HL-60 (cell line): ENCODE results near the gene MCF2L2.
A peak's percentile ranks its signal among the peaks of the same experiment; 100 is the strongest.

Experiments
- DNase-seq, 2 experiments: peaks; one replicate each; pipeline ENCODE4 v3.0.0-alpha.2; 2010 to 2020; ENCODE audit warnings: low read depth in 1 of 2, low spot score in 1 of 2
- H3K27ac ChIP-seq: fragments of 250-450 bp; sonication (Bioruptor Pico); replicated peaks from 2 replicates; pipeline ENCODE4 v1.5.1; 2020; ENCODE audit warnings: mild to moderate bottlenecking, moderate library complexity
- H3K27me3 ChIP-seq: fragments of 250-450 bp; sonication (Bioruptor Pico); 2 replicates; pipeline ENCODE4 v1.5.1; 2021; ENCODE audit warnings: mild to moderate bottlenecking, moderate library complexity; ENCODE audit not compliant: insufficient read depth, poor library complexity, severe bottlenecking
- H3K4me3 ChIP-seq: replicated peaks from 2 replicates; pipeline ENCODE4 v1.5.1; 2011; ENCODE audit warnings: mild to moderate bottlenecking, control low read depth, low read length; ENCODE audit not compliant: insufficient read depth
- GABPA ChIP-seq: IDR thresholded peaks from 2 replicates; pipeline ENCODE4 v1.6.1; 2012; ENCODE audit warnings: low read depth
- POLR2AphosphoS5 ChIP-seq: IDR thresholded peaks from 2 replicates; pipeline ENCODE4 v1.6.1; 2012; ENCODE audit warnings: low read depth
- SPI1 ChIP-seq: IDR thresholded peaks from 2 replicates; pipeline ENCODE4 v1.6.1; 2012; ENCODE audit warnings: low read depth, mild to moderate bottlenecking, borderline replicate concordance
- TF ChIP-seq, protein P1 (sequence below): IDR thresholded peaks from one replicate; pipeline ENCODE4 v1.5.1; 2011; ENCODE audit warnings: low read length, control low read depth, inconsistent platforms; ENCODE audit not compliant: insufficient read depth
- TF ChIP-seq, protein P2 (sequence below): IDR thresholded peaks from 2 replicates; pipeline ENCODE4 v1.6.1; 2012; ENCODE audit warnings: low read depth; ENCODE audit not compliant: insufficient replicate concordance

Gene MCF2L2

DNA sequence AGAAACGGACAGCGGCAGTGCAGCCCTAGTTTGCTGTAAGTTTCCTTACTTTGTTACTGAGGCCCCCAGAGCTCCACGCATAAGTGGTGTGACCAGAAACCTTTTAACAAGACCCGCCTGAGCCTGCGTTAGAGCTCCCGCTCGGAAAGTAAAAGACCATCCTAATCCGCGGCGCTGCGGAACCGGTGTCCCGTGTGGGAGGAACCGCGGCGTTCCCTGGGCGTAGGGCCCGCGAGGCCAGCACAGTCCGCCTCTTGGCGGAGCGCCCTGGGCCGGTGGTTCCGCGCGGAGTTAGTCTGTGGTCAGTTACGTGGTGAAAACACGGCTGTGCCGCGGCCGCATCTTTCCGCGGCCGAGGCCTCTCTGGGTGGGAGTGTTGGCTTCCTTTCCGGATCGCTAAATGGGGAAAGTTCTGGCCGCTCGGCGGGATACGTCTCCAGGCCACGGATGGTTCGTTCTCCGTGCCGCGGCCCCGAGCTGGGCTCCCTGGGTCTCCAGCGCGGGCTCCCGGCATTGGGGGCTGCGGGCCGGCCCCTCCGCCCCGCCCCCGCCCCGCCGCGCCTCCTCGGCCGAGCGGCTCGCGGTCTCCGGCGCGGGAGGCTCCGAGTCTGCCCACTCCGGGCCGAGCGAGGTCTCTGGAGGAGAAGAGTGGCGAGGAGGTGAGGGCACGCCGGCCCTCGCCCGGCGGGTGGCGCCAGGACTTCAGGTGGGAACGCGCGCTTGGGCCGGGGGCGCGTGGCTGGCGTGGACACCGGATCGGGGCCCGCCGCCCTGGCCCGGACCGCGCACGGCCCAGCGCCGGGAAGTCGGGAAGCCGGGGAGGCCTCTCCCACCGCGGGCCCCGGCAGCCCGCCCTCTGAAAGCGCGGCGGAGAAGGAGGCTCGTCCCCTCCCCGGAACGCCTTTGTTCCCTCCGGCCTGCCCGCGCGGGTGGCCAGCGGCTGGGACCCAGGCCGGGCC is 174.6 kb downstream of the MCF2L2 start:
- no peaks in the 10 kb centered on the region for H3K27me3 ChIP-seq
- peak overlapping the region; percentile 92 for H3K27ac ChIP-seq
- DNase-seq = peak in 1 of 2 experiments; percentile 52
- TF ChIP-seq SPI1 (peak; percentile 46; the same call in 1 of the 2 replicates), POLR2AphosphoS5 (peak; percentile 67; the same call in 1 of the 2 replicates), GABPA (no peak)
- TF ChIP-seq, protein P1, sequence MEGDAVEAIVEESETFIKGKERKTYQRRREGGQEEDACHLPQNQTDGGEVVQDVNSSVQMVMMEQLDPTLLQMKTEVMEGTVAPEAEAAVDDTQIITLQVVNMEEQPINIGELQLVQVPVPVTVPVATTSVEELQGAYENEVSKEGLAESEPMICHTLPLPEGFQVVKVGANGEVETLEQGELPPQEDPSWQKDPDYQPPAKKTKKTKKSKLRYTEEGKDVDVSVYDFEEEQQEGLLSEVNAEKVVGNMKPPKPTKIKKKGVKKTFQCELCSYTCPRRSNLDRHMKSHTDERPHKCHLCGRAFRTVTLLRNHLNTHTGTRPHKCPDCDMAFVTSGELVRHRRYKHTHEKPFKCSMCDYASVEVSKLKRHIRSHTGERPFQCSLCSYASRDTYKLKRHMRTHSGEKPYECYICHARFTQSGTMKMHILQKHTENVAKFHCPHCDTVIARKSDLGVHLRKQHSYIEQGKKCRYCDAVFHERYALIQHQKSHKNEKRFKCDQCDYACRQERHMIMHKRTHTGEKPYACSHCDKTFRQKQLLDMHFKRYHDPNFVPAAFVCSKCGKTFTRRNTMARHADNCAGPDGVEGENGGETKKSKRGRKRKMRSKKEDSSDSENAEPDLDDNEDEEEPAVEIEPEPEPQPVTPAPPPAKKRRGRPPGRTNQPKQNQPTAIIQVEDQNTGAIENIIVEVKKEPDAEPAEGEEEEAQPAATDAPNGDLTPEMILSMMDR = no peak
- TF ChIP-seq, protein P2, sequence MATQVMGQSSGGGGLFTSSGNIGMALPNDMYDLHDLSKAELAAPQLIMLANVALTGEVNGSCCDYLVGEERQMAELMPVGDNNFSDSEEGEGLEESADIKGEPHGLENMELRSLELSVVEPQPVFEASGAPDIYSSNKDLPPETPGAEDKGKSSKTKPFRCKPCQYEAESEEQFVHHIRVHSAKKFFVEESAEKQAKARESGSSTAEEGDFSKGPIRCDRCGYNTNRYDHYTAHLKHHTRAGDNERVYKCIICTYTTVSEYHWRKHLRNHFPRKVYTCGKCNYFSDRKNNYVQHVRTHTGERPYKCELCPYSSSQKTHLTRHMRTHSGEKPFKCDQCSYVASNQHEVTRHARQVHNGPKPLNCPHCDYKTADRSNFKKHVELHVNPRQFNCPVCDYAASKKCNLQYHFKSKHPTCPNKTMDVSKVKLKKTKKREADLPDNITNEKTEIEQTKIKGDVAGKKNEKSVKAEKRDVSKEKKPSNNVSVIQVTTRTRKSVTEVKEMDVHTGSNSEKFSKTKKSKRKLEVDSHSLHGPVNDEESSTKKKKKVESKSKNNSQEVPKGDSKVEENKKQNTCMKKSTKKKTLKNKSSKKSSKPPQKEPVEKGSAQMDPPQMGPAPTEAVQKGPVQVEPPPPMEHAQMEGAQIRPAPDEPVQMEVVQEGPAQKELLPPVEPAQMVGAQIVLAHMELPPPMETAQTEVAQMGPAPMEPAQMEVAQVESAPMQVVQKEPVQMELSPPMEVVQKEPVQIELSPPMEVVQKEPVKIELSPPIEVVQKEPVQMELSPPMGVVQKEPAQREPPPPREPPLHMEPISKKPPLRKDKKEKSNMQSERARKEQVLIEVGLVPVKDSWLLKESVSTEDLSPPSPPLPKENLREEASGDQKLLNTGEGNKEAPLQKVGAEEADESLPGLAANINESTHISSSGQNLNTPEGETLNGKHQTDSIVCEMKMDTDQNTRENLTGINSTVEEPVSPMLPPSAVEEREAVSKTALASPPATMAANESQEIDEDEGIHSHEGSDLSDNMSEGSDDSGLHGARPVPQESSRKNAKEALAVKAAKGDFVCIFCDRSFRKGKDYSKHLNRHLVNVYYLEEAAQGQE = peak; percentile 1
- H3K4me3 ChIP-seq = peak overlapping the region; percentile 72

DNA sequence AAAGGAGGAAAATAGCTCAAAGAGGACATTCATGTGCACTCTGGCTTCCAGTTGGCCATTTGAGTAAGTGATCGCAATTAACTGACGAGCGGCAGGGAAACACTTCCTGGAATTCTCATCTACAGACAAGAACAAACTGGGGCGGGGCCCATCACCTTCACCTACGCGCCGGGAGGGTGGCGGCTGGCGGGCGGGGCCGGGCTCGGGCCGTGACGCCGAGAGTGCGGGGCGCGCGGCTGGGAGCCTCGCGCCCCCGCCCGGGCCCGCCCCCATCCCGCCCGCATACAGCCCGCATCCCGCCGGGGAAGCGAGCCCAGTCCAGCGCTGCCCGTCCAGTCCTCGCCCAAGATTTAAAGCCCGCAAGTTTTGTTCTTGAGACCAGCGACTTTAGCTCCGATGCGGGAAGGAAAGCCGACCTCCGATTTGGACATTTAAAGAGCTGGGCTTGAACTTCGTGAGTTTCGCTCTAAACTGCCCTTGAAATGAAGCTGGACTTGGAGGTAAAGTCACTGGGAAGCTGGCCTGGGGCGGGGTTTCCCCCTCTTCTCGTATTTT is 175.4 kb downstream of the MCF2L2 start, which contains the start of gene B3GNT5:
Gene B3GNT5, plus strand, starts transcription at position 281 of the 555 bp plus-strand sequence. CDS start 16,546 bp downstream, outside the sequence.
- H3K4me3 ChIP-seq = peak within 1 kb of the TSS; percentile 72
- TF ChIP-seq POLR2AphosphoS5 (no peak), SPI1 (no peak), GABPA (no peak)
- TF ChIP-seq, protein P1 = no peak
- TF ChIP-seq, protein P2 = no peak
- DNase-seq = peak in 1 of 2 experiments; percentile 32
- H3K27ac ChIP-seq = peak within 1 kb of the TSS; percentile 92
- no peaks in the 10 kb centered on the region for H3K27me3 ChIP-seq

DNA sequence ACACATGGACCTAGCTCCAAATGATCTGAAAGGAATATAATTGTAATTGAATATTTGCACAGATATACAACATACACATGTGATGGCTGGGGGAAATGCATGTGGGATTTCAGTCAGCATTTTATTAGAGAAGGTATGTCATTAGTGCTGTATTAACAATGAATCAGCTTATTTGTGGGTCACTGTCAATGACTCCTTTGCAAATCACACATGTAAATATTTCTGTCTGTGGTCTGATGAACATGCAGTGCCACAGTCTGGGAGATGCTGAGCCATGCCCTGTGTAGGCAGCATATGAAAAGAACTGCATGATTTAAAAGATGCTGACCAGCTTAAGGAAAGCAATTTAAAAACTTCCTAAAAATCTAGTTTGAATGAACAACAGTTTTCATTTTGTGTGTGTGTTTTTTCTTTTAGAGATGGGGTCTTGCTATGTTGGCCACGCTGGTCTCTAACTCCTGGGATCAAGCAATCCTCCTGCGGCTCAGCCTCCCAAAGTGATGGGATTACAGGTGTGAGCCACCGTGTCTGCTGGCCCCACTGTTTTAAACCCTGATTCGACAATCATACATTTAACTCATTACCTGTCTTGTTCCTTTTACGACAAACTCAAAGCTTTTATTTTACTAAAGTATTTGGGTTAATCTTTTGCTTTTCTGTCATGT is 176.2 kb downstream of the MCF2L2 start:
- no peak for DNase-seq
- H3K27me3 ChIP-seq = no peaks in the 10 kb centered on the region
- H3K4me3 ChIP-seq = no peak overlapping the region
- TF ChIP-seq GABPA (no peak), SPI1 (no peak), POLR2AphosphoS5 (no peak)
- TF ChIP-seq, protein P1 = no peak
- TF ChIP-seq, protein P2 = no peak
- H3K27ac ChIP-seq = no peak overlapping the region
